Erythroblast (primary cell): ENCODE results near the gene TUBG1.

Source experiments
- GATA1 ChIP-seq: IDR thresholded peaks from 2 replicates; pipeline ENCODE4 v1.6.1; 2011; ENCODE audit warnings: low read depth, mild to moderate bottlenecking, control low read depth, low read length, moderate library complexity
- POLR2A ChIP-seq: IDR thresholded peaks from 2 replicates; pipeline ENCODE4 v1.6.1; 2011; ENCODE audit warnings: mild to moderate bottlenecking, low read length

GRCh38 chr17:42642336-42642735 lies 32.9 kb downstream of the TUBG1 start:
- no peak for TF ChIP-seq POLR2A
- no peak for TF ChIP-seq GATA1
